H1 (cell line): ENCODE data around the gene AHRR. TPM values are rescaled to one million over a fixed set of nuclear protein-coding genes. Genes with fewer than 3 reads are reported as not detected.

Source experiments
- FOSL1 ChIP-seq: IDR thresholded peaks from 2 replicates; pipeline ENCODE4 v1.6.1; 2011; ENCODE audit warnings: mild to moderate bottlenecking, low read depth, low read length, moderate library complexity; ENCODE audit not compliant: insufficient read depth
- NANOG ChIP-seq: IDR thresholded peaks from 2 replicates; pipeline ENCODE4 v1.6.1; 2011; ENCODE audit warnings: low read length, low read depth, mild to moderate bottlenecking, inconsistent platforms; ENCODE audit not compliant: insufficient read depth, poor library complexity, severe bottlenecking
- NRF1 ChIP-seq: IDR thresholded peaks from 2 replicates; pipeline ENCODE4 v1.6.1; 2011; ENCODE audit warnings: mild to moderate bottlenecking, low read depth, low read length, improper control_type of control experiment
- SAP30 ChIP-seq: fragments of 300-600 bp; sonication (generic); IDR thresholded peaks from 2 replicates; pipeline ENCODE4 v1.7.1; 2012; ENCODE audit warnings: low read length, moderate library complexity, mild to moderate bottlenecking, inconsistent platforms; ENCODE audit not compliant: insufficient read depth, insufficient replicate concordance
- SIRT6 ChIP-seq: IDR thresholded peaks from one replicate; pipeline ENCODE4 v1.7.1; 2012; ENCODE audit warnings: low read length, inconsistent platforms
- TCF12 ChIP-seq: IDR thresholded peaks from 2 replicates; pipeline ENCODE4 v1.6.1; 2011; ENCODE audit warnings: low read depth, mild to moderate bottlenecking, low read length
- polyA plus RNA-seq, 7 experiments: library from polyadenylated mRNA; depleted of rRNA in 3 of 7; stranded (reverse) in 5 of 7; unstranded in 2 of 7; fragments of >200 nt in 5 of 7; fragments of 200-250 nt in 2 of 7; gene quantifications; 1 replicate in 5 of 7; 2 replicates in 1 of 7; 4 replicates in 1 of 7; pipeline versions ENCODE4 v1.2.1 to v1.2.3, GENCODE V29; 2011 to 2013; ENCODE audit warnings: missing spikeins in 2 of 7, mixed read lengths in 2 of 7
- total RNA-seq: library from RNA; stranded (reverse); fragmentation: NEBNext Ultra II Directional; extraction: Animal tissue kit (Norgen Biotek cat#: 25700); gene quantifications from 2 replicates; pipeline ENCODE4 v1.2.1, GENCODE V29; 2021
- TF ChIP-seq, protein P1 (sequence below): fragments of 300-600 bp; sonication (generic); IDR thresholded peaks from 2 replicates; pipeline ENCODE4 v1.7.1; 2012; ENCODE audit warnings: low read length, moderate library complexity, mild to moderate bottlenecking, inconsistent platforms; ENCODE audit not compliant: insufficient replicate concordance
- TF ChIP-seq, protein P2 (sequence below): IDR thresholded peaks from 2 replicates; pipeline ENCODE4 v1.6.1; 2012; ENCODE audit warnings: inconsistent platforms

AHRR gene
- total and polyA plus RNA-seq, 2 of the 8 experiments (the other 6 are each of a cell fraction or from before 2014, with no cell fraction given): 0.41 to 0.80 TPM

DNA sequence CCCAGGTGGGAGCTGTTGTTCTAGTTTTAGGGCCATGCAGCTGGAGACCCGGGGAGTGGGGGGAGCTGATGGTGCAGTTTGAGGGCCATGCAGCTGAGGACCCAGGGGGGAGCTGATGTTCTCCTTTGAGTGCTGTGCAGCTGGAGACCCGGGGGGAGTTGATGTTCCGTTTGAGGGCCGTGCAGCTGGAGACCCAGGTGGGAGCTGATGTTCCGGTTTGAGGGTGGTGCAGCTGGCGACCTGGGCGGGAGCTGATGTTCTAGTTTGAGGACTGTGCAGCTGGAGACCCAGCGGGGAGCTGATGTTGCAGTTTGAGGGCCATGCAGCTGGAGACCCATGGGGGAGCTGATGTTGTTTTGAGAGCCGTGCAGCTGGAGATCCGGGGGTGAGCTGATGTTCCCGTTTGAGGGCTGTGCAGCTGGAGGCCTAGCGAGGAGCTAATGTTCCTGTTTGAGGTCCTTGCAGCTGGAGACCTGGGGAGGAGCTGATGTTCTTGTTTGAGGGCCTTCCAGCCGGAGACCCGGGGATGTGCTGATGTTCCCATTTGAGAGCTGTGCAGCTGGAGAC is 35.4 kb upstream of the AHRR start (continued):
- TF ChIP-seq, protein P1, sequence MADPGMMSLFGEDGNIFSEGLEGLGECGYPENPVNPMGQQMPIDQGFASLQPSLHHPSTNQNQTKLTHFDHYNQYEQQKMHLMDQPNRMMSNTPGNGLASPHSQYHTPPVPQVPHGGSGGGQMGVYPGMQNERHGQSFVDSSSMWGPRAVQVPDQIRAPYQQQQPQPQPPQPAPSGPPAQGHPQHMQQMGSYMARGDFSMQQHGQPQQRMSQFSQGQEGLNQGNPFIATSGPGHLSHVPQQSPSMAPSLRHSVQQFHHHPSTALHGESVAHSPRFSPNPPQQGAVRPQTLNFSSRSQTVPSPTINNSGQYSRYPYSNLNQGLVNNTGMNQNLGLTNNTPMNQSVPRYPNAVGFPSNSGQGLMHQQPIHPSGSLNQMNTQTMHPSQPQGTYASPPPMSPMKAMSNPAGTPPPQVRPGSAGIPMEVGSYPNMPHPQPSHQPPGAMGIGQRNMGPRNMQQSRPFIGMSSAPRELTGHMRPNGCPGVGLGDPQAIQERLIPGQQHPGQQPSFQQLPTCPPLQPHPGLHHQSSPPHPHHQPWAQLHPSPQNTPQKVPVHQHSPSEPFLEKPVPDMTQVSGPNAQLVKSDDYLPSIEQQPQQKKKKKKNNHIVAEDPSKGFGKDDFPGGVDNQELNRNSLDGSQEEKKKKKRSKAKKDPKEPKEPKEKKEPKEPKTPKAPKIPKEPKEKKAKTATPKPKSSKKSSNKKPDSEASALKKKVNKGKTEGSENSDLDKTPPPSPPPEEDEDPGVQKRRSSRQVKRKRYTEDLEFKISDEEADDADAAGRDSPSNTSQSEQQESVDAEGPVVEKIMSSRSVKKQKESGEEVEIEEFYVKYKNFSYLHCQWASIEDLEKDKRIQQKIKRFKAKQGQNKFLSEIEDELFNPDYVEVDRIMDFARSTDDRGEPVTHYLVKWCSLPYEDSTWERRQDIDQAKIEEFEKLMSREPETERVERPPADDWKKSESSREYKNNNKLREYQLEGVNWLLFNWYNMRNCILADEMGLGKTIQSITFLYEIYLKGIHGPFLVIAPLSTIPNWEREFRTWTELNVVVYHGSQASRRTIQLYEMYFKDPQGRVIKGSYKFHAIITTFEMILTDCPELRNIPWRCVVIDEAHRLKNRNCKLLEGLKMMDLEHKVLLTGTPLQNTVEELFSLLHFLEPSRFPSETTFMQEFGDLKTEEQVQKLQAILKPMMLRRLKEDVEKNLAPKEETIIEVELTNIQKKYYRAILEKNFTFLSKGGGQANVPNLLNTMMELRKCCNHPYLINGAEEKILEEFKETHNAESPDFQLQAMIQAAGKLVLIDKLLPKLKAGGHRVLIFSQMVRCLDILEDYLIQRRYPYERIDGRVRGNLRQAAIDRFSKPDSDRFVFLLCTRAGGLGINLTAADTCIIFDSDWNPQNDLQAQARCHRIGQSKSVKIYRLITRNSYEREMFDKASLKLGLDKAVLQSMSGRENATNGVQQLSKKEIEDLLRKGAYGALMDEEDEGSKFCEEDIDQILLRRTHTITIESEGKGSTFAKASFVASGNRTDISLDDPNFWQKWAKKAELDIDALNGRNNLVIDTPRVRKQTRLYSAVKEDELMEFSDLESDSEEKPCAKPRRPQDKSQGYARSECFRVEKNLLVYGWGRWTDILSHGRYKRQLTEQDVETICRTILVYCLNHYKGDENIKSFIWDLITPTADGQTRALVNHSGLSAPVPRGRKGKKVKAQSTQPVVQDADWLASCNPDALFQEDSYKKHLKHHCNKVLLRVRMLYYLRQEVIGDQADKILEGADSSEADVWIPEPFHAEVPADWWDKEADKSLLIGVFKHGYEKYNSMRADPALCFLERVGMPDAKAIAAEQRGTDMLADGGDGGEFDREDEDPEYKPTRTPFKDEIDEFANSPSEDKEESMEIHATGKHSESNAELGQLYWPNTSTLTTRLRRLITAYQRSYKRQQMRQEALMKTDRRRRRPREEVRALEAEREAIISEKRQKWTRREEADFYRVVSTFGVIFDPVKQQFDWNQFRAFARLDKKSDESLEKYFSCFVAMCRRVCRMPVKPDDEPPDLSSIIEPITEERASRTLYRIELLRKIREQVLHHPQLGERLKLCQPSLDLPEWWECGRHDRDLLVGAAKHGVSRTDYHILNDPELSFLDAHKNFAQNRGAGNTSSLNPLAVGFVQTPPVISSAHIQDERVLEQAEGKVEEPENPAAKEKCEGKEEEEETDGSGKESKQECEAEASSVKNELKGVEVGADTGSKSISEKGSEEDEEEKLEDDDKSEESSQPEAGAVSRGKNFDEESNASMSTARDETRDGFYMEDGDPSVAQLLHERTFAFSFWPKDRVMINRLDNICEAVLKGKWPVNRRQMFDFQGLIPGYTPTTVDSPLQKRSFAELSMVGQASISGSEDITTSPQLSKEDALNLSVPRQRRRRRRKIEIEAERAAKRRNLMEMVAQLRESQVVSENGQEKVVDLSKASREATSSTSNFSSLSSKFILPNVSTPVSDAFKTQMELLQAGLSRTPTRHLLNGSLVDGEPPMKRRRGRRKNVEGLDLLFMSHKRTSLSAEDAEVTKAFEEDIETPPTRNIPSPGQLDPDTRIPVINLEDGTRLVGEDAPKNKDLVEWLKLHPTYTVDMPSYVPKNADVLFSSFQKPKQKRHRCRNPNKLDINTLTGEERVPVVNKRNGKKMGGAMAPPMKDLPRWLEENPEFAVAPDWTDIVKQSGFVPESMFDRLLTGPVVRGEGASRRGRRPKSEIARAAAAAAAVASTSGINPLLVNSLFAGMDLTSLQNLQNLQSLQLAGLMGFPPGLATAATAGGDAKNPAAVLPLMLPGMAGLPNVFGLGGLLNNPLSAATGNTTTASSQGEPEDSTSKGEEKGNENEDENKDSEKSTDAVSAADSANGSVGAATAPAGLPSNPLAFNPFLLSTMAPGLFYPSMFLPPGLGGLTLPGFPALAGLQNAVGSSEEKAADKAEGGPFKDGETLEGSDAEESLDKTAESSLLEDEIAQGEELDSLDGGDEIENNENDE: no peak
- TF ChIP-seq SAP30 (no peak), NRF1 (no peak), FOSL1 (no peak), TCF12 (no peak), SIRT6 (no peak), NANOG (no peak)
- TF ChIP-seq, protein P2, sequence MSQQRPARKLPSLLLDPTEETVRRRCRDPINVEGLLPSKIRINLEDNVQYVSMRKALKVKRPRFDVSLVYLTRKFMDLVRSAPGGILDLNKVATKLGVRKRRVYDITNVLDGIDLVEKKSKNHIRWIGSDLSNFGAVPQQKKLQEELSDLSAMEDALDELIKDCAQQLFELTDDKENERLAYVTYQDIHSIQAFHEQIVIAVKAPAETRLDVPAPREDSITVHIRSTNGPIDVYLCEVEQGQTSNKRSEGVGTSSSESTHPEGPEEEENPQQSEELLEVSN: no peak
